ENCODE measurements around the gene SLC30A1. TPM values are rescaled to one million over a fixed set of nuclear protein-coding genes. Genes with fewer than 3 reads are reported as not detected.

SLC30A1 gene
- total RNA-seq, 1 donor = 41.9 TPM

DNA sequence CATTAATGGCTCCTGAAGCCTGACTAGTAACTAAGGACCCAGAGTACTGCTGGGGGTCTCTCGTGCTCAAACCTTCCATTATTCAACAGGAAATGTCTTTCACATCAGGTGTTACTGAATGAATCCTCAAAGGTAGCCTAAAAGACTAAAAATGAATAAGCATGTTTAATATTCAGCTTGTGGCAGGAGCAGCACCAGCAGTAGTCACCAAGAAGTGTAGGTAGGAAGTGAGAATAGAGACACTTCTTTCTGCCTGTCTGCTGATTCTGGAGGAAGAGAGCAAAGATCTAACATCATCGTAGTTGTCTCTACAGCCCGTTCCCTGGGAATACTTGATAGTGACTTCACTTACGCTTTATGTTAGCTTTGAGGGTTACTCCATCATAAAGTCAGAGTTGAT is 7.6 kb upstream of the SLC30A1 start:
- DNase-seq (ENCODE audit: low read depth) = no peak
- H3K4me3 ChIP-seq (ENCODE audit: low read depth, low read length) = no peak overlapping the region
- TF ChIP-seq, protein P1, sequence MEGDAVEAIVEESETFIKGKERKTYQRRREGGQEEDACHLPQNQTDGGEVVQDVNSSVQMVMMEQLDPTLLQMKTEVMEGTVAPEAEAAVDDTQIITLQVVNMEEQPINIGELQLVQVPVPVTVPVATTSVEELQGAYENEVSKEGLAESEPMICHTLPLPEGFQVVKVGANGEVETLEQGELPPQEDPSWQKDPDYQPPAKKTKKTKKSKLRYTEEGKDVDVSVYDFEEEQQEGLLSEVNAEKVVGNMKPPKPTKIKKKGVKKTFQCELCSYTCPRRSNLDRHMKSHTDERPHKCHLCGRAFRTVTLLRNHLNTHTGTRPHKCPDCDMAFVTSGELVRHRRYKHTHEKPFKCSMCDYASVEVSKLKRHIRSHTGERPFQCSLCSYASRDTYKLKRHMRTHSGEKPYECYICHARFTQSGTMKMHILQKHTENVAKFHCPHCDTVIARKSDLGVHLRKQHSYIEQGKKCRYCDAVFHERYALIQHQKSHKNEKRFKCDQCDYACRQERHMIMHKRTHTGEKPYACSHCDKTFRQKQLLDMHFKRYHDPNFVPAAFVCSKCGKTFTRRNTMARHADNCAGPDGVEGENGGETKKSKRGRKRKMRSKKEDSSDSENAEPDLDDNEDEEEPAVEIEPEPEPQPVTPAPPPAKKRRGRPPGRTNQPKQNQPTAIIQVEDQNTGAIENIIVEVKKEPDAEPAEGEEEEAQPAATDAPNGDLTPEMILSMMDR (IDR thresholded peaks at IDR 0.05; ENCODE audit: insufficient read depth, low read depth, low read length) = no peak

- no peak for DNase-seq (ENCODE audit: low read depth)
- TF ChIP-seq, protein P1 (IDR thresholded peaks at IDR 0.05; ENCODE audit: insufficient read depth, low read depth, low read length) = no peak
- no peak overlapping the region for H3K4me3 ChIP-seq (ENCODE audit: low read depth, low read length)
Measured at GRCh38 chr1:211583011-211583992, 4.3 kb upstream of the SLC30A1 start.

DNA sequence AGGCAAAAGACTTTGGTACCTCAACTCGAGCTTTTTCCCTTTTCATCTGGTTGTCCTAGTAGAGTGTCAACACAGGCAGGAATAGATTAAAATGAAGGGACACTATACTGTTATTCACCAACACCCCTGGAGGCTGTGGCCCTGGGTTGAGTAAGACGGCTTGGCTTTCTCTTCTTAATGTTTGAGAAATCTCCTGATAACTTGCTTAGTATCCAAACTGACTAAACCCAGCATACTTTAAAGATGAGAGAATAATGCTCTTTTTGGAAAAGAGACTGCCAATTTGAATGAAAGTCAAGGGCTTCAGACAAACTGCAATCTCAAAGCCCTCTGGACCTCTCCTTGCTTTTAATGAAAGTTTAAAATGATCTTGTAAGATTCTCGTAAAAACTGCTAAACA is 2.6 kb upstream of the SLC30A1 start:
- H3K4me3 ChIP-seq (ENCODE audit: low read depth, low read length) = no peak overlapping the region
- peak; percentile 67 for DNase-seq (ENCODE audit: low read depth)
- TF ChIP-seq, protein P1 (IDR thresholded peaks at IDR 0.05; ENCODE audit: insufficient read depth, low read depth, low read length) = no peak

- H3K4me3 ChIP-seq (ENCODE audit: low read depth, low read length) = no peak overlapping the region
- TF ChIP-seq, protein P1 (IDR thresholded peaks at IDR 0.05; ENCODE audit: insufficient read depth, low read depth, low read length) = no peak
- DNase-seq (ENCODE audit: low read depth) = no peak
Measured at GRCh38 chr1:211580303-211580687, 1.3 kb upstream of the SLC30A1 start.

DNA sequence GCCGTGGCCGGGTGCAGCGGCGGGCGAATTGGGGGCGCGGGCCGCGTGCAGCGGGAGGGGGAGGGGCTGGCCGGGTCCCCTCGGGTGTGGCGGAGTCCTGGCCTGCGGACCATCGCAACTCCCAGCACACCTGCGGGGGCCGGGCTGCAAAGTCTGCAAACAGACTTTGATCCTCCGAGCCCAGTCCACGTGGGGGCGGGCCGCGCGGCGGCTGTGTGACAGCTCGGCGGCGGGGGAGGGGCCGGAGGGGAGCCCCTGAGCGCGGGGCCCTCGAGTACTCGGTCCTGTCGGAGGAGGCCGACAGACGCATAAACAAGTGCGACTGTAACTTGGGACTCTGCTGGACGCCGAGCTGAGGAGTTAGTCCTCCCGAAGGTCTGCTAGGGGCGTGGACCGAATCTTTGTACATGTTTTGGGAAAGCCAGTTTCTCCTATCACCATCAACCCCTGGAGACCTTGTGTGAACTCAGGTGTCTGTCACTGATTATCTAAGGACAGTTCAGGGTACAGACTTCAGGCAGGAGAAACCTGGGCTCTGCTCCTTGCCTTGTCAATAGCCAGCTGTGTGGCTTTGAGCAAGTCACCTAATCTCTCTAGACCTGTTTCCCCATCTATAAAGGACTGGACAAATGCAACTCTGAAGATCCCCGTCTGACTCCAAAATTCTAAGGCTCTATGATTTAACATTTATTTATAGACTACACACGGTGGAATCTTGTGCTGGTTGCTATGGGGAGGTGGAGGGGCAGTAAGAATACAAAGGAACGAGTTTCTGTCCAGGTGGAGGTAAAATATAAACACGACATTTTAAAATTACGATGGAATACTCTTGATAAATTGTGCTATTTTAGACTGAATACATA is 710 bp upstream of the SLC30A1 start:
- DNase-seq (ENCODE audit: low read depth) = no peak
- TF ChIP-seq, protein P1 (IDR thresholded peaks at IDR 0.05; ENCODE audit: insufficient read depth, low read depth, low read length) = no peak
- peak overlapping the region; percentile 76 for H3K4me3 ChIP-seq (ENCODE audit: low read depth, low read length)

DNA sequence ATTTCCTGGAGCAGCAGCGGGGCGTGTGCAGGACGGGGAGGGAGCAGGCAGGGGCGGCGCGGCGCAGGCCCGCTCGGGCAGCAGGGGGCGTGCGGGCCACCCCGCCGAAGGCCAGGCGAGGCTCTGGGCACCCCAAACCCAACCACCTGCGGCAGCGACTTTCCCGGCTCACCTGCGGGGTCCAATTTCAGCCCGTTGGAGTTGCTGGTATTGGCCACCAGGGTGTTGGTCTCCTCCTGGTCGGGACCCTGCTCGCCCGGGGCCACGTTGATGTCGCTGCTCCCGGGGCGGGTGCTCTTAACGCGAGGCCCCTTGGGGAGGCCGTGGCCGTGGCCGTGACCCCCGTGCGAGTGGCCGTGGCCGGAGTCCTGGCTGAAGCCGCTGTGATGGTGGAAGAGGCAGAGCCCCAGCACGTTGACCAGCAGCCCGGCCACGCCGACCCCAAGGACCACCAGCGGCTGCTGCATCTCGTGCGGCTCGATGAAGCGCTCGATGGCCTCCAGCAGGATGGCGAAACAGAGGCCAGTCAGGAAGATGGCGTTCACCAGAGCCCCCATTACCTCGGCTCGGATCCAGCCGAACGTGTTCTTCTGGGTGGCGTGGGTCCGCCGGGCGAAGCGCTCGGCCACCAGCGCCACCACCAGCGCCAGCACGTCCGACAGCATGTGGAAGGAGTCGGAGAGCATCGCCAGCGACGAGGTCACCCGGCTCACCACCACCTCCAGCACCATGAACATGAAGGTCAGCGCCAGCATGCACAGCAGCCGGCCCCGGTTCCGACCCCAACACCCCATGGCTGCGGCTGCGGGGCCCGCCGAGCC is 932 bp downstream of the SLC30A1 start:
- peak; percentile 71 for DNase-seq (ENCODE audit: low read depth)
- TF ChIP-seq, protein P1 (IDR thresholded peaks at IDR 0.05; ENCODE audit: insufficient read depth, low read depth, low read length) = peak; percentile 84

More for the DNA sequence above, 932 bp downstream of the SLC30A1 start:
- H3K4me3 ChIP-seq (ENCODE audit: low read depth, low read length) = peak overlapping the region; percentile 76

All from fibroblast of villous mesenchyme (primary cell).